Right lung (tissue), 5 donors: ENCODE data around the gene PIK3AP1. TPM values are rescaled to one million over a fixed set of nuclear protein-coding genes. Genes with fewer than 3 reads are reported as not detected.

Source experiments
- polyA plus RNA-seq, 5 donors: library from polyadenylated mRNA; unstranded; fragments of 120-200 nt; gene quantifications; one replicate each; pipeline versions ENCODE4 v1.2.1 to v1.2.3, GENCODE V29; 2013; ENCODE audit warnings: inconsistent platforms in 1 of 5, low replicate concordance in 1 of 5; ENCODE audit not compliant: insufficient read length in 5 of 5, insufficient read depth in 1 of 5

Gene PIK3AP1
- polyA plus RNA-seq, 5 donors, result 2.8 to 3.9 (median 3.6) TPM

Other genes with a start within 250 kb of the PIK3AP1 start
- gene TLL2, start 206.6 kb downstream of the PIK3AP1 start, polyA plus RNA-seq, result under 1 TPM; 0.21 to 0.50 (median 0.31) TPM
- gene TM9SF3, start 133.5 kb downstream of the PIK3AP1 start, polyA plus RNA-seq, result 100 to 1,000 TPM; 112 to 172 (median 156) TPM
- 10 to 100 TPM; 13.6 to 23.0 (median 22.6) TPM for gene LCOR, start 111.8 kb upstream of the PIK3AP1 start, polyA plus RNA-seq